ENCODE results near the gene ZFP57.
A peak's percentile ranks its signal among the peaks of the same experiment; 100 is the strongest.

ZFP57 gene

GRCh38 chr6:29680904-29681303 is at the start of gene ZFP57:
Gene ZFP57, minus strand, starts transcription at chr6:29681152. Its CDS starts 4,149 bp downstream, at chr6:29677003.
- no peak for DNase-seq (ENCODE audit: low spot score)

DNA sequence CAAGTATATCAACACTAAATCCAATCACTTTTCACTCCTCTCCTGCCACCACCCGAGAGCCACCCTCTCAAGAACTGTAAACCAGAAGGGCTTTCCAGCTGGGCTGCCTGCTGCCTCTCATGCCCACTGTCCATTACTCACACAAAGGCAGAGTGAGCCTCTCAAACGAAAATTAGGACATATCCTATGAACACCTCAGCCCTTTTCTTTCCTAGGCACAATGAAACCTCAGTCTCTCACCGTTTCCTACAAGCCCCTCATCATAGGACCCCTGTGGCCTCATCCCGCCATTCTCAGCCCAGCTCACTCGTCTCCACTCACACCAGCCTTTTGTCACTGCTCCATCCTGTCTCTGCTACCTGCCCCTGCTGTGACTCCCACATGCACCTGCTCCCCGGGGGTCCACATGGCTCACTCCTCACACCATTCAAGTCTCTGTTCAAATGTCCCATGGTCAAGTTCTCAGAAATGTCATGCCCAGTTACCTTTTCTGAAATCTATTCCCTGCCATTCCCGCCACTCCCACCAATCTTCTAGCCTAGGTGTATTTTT is 49.7 kb upstream of the ZFP57 start:
- no peak for DNase-seq (ENCODE audit: low spot score)

DNA sequence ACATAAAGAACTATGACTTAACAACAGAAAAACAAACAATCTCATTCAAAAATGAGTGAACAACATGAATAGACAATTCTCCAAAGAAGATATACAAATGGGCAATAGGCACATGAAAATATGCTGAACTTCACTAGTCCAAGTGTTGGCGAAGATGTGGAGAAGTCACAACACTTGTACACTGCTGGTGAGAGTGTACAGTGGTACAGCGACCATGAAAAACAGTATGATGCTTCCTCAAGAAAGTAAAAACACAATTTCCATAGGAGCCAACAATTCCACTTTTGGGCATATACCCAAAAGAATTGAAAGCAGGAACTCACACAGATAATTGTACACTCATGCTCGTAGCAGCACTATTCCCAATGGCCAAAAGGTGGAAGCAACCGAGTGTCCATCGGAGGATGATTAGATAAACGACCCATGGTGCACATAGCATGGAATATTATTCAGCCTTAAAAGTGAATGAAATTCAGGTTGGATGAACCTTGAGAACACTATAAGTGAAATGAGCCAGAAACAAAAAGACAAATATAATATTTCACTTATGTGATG is 48.9 kb upstream of the ZFP57 start:
- no peak for DNase-seq (ENCODE audit: low spot score)

DNA sequence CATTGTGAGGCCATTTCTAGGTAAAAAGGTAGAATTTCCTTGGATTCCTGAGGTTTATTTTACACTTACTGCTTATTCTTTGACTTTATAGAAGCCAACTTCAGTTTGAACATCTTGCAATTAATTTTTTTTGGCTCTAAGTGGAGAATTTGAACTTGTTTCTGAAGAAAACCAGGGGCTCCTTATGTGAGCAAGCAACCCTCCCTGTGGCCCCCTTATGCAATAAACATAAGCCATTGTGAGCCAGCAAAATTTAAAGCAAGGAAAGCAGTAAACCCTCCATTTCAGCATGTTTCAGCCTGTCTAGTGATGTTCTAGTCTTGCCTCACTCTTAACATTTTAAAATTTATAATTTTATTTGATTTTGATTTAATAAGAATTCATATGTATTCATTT is 47.9 kb upstream of the ZFP57 start:
- no peak for DNase-seq (ENCODE audit: low spot score)

DNA sequence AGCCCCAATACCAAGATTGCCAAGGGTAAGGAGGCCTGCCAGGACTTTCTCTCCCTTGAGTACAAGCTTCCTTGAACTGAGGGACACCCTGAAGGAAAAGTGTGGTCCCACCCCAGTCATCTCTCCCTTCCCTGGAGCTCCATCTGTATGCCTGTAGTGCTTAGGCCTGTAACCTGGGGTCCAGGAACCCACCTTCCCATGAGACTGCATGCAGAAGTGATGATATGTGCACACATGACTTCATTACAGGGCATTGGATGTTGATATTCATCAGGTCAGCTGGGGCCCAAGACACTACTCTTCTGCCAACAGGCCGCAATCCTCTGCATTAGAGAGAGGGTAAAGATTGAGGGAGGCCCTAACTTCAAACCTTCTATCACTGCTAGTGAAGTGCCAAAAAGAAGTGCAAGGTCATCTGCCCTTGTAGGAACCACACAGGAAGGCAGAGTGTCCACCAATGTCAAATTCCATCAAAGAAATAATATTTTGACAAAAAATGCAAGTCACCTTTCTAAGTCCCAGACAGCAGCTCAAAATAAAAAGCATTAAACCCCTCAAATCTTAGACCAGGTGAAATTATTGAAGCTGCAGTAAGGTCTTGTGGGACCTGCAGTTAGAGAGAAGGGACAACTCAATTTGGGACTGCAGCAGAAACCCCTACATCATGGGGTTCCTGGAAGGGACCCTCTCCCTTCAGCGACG is 47.4 kb upstream of the ZFP57 start:
- DNase-seq (ENCODE audit: low spot score): no peak

DNA sequence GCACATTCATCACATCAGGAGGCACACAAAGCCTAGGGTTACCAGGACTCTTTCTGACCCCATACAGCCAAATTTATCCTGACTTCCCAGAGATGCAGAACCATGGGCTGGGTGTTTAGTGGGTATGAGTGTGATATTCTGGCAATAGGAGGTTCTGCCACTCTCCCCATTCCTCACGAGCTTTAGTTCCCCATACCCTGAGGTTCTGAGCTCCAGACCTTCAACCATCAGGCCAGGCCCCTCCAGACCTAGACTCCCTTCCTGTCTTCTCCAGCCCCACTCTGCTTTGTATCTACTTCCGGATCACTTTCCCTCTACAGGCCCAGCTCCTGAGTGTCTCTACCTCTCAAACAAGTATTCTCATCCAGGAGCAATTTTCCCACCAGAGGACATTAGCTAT is 46.7 kb upstream of the ZFP57 start:
- no peak for DNase-seq (ENCODE audit: low spot score)

- no peak for DNase-seq (ENCODE audit: low spot score)
Observed at GRCh38 chr6:29726571-29727194, 45.7 kb upstream of the ZFP57 start.

DNA sequence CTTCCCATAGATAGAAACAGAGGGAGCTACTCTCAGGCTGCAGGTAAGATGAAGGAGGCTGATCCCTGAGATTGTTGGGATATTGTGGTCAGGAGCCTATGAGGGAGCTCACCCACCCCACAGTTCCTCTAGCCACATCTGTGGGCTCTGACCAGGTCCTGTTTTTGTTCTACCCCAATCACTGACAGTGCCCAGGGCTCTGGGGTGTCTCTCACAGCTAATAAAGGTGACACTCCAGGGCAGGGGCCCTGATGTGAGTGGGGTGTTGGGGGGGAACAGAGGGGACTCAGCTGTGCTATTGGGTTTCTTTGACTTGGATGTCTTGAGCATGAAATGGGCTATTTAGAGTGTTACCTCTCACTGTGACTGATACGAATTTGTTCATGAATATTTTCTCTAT is 45.0 kb upstream of the ZFP57 start:
- no peak for DNase-seq (ENCODE audit: low spot score)

- no peak for DNase-seq (ENCODE audit: low spot score)
Observed at GRCh38 chr6:29724937-29725869, 44.3 kb upstream of the ZFP57 start.

DNA sequence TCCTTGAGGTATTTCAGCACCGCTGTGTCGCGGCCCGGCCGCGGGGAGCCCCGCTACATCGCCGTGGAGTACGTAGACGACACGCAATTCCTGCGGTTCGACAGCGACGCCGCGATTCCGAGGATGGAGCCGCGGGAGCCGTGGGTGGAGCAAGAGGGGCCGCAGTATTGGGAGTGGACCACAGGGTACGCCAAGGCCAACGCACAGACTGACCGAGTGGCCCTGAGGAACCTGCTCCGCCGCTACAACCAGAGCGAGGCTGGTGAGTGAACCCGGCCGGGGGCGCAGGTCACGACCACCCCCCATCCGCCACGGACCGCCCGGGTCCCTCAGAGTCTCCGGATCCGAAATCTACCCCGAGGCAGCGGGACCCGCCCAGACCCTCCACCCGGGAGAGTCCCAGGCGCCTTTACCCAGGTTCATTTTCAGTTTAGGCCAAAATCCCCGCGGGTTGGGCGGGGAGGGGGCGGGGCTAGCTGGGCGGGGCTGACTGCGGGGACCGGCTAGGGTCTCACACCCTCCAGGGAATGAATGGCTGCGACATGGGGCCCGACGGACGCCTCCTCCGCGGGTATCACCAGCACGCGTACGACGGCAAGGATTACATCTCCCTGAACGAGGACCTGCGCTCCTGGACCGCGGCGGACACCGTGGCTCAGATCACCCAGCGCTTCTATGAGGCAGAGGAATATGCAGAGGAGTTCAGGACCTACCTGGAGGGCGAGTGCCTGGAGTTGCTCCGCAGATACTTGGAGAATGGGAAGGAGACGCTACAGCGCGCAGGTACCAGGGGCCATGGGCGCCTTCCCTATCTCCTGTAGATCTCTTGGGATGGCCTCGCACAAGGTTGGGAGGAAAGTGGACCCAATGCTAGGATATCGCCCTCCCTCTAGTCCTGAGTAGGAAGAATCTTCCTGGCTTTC is 43.0 kb upstream of the ZFP57 start:
- DNase-seq (ENCODE audit: low spot score): no peak

GRCh38 chr6:29723262-29723665 is 42.3 kb upstream of the ZFP57 start, which contains the start of gene HLA-F:
Gene HLA-F, plus strand, starts transcription at chr6:29723434. Its CDS starts 30 bp downstream, at chr6:29723464.
- DNase-seq (ENCODE audit: low spot score): peak; percentile 92

GRCh38 chr6:29720863-29721262 is 39.9 kb upstream of the ZFP57 start:
- no peak for DNase-seq (ENCODE audit: low spot score)

DNA sequence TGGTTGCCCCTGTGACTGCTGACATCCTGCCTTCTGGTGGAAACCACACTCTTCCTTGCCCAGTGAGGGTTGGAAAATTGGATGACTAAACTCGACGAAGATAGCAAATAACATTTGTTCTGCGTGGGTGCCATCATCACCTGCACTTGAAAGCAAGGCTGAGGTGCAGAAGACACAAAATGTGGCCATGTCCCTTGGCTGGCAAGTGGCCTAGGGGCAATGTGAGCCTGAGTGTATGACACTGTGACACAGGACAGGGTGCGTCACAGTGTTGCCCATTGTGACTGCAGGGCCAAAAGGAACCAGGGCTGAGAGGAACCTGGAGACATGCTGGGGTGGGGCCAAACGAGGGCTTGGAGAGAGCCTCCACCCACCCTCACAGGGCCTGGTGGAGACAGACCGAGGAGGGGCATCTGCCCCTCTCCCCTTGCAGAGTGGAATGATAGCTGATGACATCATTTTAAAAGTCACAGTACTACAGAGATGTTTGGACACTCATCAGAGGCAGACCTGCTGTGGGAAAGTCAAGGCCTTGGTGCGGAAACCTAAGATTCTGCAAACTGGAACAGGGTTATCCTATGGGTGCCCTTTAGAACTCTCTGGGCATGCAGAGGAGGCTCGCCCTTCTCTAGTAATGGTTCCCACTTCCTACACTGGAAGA is 29.5 kb upstream of the ZFP57 start:
- no peak for DNase-seq (ENCODE audit: low spot score)

DNA sequence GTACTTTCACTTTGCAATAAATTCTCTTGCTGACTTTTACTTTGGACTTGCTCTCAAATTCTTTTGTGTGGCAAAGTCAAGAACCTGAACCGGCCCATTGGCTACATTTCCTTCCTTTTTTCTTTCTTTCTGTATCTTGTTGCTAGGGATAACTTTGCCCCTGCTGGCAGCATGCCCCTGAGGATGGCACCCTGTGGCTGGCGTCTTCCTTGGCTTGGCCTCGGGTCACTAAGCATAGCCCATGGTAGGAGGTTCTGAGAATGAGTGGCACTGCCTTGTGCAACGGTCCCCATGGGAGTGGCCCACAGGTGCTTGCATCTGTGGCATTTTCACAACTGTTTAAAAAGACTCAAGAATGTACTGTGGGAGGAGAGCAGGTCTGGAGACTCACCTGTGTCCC is 28.2 kb upstream of the ZFP57 start:
- no peak for DNase-seq (ENCODE audit: low spot score)

DNA sequence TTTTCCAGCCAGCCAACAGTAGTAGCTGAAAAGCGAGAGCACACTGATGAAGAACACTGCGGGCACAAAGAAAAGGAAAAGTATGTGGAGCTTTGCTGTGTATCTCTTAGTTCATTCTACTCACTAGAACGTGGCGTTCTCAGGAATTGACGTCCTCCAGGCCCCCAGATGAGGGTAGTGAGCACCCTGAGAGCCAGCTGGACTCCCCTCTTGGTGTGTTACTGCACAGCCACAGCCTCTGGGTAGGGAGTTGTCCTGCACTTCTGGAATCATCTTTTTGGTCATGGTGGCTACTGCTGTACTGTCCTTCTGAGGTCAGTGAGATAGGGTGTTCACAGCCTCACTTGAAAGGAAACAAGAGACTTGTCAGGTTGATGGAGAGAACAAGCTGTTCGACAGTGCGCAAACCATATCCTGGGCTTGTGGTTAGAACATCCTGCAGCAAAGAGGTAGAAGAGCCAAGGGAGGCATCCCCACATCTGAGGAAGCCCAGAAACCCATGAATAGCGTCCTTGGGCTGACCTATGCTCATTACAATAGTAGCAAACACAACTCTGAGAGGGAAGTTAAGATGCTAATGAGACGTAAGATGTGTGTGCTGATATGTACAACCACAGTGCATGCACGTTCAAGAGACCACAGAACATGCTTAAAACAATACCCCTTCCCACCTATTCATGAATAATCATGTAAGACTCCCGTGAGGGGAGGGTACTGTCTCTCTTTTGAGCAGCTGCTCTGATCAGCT is 27.7 kb upstream of the ZFP57 start:
- DNase-seq (ENCODE audit: low spot score): no peak

GRCh38 chr6:29705389-29706231 is 24.7 kb upstream of the ZFP57 start:
- peak; percentile 79 for DNase-seq (ENCODE audit: low spot score)

DNA sequence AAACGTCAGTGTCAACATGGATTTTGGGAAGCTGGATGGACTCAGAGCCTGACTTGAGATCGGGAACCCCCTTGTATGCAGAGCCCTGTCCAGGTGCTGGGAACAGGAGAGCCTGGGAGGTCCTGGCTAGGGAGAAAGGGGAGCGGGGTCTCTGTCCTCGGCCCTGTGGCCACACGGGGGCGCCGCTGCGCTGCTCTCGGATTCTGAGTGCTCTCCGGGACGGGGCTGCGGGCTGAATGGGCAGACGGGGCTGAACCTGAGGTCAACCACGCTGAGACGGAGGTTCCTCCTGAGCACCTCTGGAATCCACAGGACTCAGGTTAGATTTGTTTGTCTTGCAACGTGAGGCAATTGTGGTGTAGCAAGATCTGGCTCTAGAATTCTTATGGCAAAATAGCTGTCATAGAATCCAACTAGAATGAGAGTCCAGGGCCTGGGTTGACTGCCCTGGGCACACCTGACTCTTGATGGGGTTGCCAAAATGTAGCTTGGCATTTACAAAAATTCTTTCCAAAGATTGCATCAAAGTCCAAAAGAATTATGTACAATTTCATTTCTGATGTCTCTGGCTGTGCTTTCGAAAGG is 21.7 kb upstream of the ZFP57 start:
- no peak for DNase-seq (ENCODE audit: low spot score)

Measured in pons (tissue), 1 donor.